ENCODE results near the gene CABP4. TPM values are rescaled to one million over a fixed set of nuclear protein-coding genes. Genes with fewer than 3 reads are reported as not detected.

Gene CABP4
- total RNA-seq, 1 experiment from 2014 or later, result 4.1 TPM

DNA sequence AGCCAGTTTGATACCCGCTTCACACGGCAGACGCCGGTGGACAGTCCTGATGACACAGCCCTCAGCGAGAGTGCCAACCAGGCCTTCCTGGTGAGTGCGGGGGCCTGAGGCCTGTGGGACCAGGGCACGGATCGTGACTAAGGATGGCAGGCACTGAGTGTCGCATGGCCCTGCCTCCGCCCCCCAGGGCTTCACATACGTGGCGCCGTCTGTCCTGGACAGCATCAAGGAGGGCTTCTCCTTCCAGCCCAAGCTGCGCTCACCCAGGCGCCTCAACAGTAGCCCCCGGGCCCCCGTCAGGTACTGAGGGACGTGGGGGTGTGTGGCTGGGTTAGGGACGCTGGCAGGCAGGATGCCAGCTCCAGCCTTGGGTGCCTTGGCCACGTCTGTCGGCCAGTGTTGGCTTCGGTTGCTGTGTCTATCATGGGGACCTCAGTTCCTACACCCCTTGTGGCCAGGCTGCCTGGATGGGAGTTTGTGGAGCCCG, 20.7 kb upstream of the CABP4 start:
- DNase-seq (ENCODE audit: extremely low read depth, low read depth), result no peak

DNA sequence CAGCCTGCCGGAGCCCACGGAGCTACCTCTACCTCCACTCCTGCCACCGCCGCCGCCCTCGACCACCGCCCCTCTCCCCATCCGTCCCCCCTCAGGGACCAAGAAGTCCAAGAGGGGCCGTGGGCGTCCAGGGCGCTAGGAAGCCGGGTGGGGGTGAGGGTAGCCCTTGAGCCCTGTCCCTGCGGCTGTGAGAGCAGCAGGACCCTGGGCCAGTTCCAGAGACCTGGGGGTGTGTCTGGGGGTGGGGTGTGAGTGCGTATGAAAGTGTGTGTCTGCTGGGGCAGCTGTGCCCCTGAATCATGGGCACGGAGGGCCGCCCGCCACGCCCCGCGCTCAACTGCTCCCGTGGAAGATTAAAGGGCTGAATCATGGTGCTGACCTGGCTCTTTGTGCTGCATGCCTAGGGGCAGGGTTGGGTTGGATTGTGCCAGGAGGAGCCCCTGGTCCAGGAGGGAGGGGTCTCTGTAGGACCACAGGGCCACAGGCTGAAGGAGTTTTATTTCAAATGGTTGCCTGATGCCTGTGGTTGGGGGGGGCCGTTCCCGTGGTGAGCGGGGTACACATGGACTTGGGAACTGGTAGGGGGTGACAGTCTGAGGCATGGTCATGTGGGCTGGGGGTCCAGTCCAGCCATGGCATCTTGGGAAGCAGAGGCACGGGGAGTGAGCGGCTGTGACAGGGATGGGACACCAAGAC, 20.0 kb upstream of the CABP4 start:
- DNase-seq (ENCODE audit: extremely low read depth, low read depth), result no peak

DNA sequence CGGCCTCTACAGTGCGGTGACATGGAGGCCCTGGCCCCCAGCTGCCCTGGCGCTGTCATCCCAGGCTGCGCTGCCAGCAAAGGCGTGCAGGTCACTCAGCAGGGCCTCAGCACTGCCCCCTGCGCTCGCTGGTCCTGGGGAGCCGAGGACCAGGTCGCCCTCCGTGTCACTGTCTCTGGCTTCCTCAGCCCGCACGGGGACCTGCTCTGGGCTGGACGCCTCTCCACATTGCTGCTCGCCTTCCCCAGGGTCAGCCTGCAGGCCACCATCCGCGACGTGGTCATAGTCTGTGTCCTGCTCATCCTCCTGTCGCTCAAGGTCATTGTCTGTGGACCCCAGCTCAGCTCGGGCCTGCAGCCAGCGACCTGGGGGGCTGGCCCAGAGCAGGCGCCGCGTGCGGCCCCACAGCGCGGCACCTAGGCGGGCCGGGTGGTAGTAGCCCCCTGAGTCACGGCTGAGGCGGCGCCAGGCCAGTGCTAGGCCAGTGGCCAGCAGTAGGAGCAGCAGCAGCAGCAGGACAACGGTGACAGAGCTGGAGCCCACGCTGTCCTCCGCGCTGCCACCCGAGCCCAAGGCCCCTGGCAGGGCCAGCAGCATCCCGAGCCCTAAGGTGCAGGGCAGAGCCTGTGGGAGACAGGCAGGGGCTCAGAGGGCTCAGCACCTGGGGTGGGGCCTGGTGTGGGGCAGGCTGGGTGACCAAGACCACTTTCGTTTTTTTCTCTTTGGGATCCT, 19.3 kb upstream of the CABP4 start:
- no peak for DNase-seq (ENCODE audit: extremely low read depth, low read depth)

DNA sequence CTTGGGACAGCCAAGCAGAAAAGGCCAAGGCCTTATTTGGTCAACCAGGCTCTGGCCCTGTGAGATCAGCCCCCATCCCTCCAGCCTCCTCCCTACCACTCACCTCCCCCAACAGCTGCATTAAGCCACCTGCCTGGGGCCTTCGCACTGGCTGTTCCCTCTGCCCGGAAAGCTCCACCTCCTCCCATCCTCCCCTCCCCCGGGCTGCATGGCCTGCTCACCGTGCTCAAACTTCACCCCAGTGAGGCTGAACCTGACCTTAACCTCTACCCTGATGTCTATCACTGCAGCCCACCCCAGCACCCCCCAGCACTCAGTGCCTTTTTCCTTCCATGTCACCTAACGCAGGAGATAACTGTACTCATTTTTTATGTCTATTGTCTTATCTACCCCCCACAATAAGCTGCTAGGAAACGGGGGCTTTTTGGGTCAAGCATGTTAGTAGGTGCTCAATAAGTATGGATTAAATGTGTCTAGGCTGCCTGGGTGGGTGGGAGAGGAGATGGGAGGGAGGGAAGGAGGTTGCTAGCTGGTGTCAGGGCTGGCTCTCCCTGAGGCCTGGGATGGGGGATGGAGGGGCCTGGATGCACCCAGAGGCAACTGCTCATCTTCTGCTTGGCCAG, 18.6 kb upstream of the CABP4 start:
- DNase-seq (ENCODE audit: extremely low read depth, low read depth), result no peak

DNA sequence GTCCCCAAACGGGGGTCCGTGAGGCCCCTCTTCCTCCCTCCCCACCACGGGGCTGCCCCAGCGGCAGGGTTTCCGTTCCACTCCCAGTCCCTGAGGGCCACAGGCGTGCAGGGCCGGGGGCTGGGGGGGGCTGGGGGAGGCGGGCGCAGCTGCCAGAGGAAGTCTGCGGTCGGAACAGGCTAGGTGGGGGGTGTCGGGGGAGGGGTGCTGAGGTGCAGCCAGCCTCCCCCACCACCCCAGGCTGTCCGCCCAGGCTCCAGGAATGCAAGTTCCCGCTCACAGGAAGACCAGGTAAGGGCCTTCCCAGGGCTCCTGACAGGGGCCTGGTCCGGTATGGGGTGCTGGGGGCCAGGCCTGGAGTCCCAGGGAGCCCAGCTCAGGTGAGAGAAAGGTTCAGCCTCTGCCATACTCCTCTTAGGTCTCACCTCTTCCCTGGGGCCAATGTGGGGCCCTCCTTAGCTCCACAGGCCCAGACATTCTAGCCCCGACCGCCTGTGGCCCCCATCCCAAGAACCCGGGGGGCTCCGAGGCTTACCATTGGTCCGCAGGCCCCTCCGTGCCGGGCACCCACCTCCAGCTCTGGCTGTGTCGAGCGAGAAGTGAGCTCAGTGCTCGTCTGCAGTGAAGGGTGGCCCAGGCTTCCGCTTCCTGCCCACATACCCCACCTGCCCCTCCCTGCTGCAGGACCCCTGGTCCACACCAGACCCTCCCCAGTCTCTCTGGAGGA, 17.9 kb upstream of the CABP4 start, which contains the start of gene PTPRCAP:
Gene PTPRCAP (minus strand): TSS at position 601 of the 727 bp plus-strand sequence. CDS start 63 bp downstream, at position 538.
- DNase-seq (ENCODE audit: extremely low read depth, low read depth), result no peak

DNA sequence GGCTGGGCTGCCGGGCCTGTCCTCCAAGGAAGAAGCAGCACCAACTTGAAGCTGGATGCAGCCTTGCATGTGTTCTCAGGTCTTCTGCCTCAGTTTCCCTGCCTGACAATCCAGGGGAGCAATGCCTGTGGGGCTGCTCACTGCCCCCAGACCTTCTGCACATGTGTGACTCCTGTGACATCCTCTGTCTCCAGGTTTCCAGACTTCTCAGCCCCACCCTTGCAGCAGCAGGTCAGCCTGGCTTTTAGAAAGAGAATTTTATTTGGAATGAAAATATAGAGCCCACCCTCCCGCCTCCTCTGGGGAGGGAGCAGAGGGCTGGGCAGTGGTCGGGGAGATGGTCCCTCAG, 17.4 kb upstream of the CABP4 start:
- no peak for DNase-seq (ENCODE audit: extremely low read depth, low read depth)

DNA sequence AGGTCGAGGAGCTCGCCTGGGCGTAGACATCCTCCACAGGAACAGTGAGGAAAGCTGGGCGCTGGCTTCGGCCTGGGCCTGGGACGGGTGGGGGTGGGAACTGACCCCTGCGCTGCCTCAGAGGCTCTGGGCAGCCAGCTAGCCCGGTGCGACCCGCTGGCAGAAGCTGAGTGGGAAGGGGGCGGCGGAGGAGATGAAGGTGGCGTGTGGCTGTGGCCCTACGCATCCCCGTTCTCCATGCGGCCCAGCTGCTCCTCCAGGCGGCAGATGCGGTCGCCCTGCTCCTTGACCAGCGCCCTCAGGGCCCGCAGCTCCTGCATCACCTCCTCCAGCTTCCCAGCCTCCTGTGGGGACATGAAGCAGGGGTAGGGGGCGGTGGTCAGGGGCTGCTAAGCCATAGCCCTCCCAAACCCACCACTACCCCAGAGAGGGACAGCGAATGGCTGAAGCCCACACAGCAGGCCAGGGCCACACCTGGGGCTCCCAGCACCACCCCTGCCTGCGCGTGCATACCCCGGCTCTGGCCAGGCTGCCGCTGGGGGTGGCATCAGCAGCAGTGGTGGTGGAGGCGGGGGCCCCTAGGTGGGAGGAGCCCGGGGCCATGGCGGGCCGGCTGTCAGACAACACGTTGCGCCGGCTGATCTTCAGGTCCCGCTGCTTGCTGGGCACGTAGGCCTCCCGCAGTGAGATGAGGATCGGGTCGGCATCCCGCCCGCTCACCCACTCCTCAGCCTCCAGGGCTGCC, 16.8 kb upstream of the CABP4 start:
- no peak for DNase-seq (ENCODE audit: extremely low read depth, low read depth)

DNA sequence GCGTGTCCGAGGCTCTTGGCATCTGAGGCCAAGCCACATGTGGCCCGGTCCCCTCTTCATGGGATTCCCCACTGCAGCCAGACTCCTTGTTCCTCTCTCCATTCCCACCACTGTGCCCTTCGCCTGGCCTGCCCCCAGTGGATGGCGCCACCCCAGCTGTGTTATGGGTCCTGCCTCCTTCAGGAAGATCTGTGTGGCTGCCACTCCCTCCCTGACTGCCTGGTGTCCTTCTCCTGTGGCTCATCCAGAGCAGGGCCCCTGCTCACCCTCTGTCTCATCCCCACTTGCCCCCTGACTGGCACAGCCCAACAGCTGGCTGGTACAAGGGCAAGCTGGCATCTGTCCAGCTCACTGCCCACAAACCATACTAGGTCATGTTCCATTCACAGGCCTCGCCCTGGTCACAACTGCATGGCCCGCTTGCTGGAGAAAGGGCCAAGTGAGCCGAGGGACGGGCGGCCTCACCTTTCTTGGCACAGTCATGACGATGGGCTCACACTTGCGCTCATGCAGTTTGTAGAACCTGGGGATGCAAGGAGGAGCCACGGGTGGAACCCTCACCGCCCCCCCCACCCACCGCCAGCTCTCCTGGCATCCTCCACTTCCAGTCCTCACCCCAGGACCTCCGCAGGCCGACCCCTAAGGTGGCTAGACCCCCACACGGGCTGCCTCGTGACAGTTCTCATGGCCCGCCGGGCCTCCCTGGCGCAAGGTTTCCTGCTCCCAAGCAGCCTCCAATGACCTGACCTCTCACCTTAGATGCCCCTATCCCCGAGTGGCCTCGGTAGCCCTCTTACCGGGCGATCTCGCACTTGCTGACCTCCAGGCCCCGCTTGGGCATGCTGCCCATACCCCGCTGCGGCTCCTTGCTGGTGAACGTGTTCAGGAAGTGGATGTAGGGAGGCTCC, 15.6 kb upstream of the CABP4 start:
- no peak for DNase-seq (ENCODE audit: extremely low read depth, low read depth)

DNA sequence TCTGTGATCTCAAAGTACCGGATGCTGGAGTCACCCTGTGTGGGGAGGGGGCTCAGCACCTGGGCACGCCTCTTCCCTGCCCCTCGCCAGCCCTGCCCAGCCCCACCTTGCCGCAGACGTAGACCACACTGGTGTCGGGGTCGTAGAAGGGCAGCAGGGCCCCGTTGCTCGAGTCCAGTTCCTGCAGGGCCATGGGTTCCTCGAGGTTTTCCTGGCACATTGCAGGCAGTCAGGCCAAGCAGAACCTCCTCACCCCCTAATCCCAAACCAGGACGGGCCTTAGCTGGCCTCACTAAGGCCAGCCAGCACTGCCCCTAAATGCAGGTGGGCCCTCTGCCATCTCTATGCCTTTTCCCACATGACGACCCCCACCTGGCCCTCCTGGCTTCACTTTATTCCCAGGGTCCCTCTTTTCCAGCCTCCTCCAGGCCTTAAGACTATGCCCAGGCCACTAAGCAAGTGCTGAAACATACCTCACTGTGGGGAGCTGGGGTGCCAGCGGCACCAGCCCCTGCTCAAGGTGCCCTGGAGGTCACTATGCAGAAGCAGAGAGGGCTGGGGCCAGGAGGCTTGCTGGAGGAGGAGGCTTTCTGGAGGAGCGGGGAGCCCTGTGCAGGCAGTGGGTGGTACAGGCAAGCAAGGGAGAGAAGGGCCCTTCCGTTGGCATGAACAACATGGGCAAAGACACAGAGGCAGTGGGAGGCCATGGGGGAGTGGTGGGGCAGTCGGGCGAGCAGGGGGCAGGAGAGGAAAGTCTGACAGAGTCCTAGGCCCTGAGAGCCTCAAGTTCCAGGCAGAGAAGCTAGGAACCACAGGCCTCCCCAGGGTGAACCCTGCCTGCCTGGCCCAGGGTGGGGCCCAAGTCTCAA, 14.7 kb upstream of the CABP4 start:
- no peak for DNase-seq (ENCODE audit: extremely low read depth, low read depth)

DNA sequence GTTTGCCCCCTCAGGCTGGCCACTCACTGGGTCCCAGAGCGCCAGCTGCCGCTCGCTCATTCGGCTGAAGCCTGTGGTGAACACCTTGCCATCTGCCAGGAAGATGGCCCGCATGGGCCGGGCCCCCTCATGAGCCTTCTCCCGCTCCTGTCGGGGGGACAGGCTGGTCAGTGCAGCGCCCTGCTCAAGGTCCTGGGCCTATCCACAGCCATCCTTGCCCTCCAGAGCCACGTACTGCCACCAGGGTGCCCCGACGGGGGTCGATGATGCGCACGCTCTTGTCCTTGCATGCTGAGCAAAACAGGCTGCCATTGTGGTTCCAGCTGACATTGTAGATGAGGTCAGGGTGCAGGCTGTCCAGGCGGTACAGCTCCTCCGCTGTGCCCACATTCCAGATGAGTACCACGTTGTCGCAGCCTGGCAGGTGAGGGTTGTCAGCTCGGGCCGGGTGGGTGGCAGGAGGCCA, 14.0 kb upstream of the CABP4 start:
- DNase-seq (ENCODE audit: extremely low read depth, low read depth), result no peak

DNA sequence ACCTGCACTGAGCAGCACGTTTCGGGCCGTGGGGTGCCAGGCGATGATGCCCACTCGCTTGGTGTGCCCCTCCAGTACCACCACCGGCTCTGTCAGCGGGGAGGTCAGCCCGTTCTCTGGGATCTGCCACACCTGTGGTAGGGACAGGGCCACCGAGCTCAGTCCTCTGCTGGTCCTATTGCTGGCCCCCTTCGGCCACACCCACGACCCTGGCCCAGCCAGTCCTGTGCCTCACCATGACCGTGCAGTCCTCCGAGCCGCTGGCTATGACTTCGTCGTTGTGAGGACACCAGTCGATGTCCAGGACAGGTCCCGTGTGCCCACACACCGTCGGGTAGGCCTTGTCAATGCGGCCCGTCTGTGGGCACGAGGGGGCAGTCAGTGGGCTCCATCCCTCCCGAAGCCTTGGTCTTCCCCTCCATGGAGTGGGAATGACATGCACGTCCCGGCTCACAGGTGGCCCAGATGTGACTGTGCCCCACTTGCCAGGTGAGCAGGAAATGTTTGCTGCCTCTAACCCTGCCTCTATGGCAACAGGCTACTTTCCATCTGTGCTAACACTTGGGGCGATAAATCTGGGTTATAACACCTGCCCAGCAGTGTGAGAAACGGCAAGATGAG, 13.3 kb upstream of the CABP4 start:
- DNase-seq (ENCODE audit: extremely low read depth, low read depth), result no peak

DNA sequence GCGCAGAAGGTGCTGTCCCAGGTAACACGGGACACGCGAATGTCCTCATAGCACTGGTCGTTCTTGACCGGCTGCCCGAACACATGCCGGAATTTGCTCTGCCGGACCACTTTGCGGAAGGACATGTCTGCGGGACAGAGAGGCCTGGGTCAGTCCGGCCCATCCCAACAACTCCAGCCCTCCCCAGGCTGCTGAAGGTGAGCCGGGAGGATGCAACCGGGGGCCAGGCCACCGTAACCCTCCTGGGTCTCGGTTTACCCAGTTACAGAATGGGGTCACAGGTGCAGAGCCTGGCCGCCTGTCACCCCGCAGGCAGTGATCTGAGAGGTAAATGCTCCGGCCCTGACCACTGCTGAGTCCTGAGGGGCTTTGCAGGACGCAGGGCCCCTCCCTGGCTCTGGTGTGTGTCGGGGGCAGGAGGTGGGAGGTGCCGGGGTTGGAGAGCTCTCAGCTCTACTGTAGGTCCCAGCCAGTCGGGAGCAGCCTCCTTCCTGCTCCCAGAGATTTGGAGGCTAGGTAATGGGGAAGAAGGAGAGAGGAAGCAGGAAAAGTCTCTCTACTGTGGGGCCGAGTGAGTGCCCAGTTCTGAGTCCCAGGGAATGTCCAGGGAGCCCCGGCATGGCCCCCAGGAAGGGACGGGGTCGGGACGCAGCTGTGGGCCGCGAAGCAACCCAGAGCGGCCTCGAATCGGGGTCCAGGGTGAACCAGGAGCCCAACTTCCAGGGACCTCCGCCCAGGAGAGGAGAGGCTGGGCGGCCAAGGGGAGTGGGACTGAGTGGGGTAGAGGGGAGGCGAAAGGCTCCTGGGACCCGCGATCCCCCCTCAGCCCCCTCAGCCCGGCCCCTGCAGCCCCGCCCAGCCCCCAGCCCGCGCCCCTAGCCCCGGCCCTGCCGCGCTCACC, 12.4 kb upstream of the CABP4 start:
- DNase-seq (ENCODE audit: extremely low read depth, low read depth), result no peak

DNA sequence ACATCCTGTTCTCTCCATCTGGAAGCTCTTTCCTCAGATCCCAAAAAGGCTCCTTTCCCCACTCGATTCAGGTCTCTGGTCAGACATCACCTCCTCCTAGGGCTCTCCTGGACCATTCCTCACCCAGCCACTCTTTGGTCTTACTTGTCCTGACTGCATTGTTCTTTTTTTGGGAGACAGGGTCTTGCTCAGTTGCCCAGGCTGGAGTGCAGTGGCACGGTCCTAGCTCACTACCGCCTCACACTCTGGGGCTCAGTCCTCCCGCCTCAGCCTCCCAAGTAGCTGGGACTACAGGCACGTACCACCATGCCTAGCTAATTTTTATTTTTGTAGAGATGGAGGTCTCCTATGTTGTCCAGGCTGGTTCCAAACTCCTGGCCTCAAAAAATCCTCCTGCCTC, 9.6 kb upstream of the CABP4 start:
- DNase-seq (ENCODE audit: extremely low read depth, low read depth), result no peak

DNA sequence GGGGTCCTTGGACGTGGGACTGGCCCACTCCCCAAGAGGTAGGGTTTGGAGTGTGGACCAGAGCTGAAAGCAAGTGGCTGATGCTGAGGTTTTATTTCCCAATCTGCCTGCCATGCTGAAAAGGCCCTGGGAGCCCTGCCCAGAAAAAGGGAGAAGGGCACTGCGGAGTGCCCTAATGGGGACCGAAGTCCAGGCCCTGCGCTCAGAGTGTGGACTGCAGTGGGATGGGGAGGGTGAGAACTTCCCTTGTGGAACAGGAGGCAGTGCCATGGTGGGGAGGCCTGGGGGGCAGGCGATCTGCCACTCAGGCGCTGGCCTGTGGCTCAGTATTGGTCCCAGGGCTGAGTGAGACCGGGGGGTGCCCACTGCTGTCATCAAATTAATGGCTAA, 6.9 kb upstream of the CABP4 start:
- no peak for DNase-seq (ENCODE audit: extremely low read depth, low read depth)

DNA sequence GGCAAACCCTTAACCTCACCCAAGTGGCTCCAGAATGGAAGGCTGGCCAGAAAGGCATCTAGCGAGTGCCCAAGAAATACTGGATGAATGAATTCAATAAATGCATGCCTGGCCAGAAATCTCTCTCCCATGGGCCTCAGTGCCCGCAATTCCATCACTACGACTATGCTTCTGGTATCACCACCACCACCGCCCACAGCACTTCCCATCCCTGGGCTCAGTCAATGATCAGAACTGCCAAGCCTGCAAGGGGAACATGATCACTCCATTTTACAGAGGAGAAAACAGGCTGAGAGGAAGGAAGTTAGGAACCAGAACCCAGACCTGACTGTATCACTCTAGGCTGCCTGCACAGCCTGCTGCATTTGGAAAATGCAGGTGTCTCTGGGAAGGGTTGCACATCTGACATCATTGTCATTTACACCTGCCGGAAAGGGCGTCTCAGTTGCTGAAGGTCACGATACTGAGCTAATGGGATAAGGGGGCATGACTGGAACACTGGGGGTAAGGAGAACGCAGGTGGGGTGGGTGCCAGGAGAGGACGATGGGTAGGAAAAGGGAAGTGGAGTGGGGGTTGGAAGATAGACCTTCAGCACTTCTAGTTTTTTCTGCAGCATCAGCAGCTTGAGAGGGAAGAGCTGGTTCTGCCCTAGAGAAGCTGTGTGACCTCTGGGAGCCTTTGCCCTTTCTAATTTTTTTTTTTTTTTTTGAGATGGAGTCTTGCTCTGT, 5.9 kb upstream of the CABP4 start:
- no peak for DNase-seq (ENCODE audit: extremely low read depth, low read depth)

All from NCI-H460 (cell line).